Left lung (tissue), 10 donors: ENCODE data around the gene COQ8A. TPM values are rescaled to one million over a fixed set of nuclear protein-coding genes. Genes with fewer than 3 reads are reported as not detected.

Source experiments
- ATAC-seq: fragments of 200-7000 bp; cut with Tn5 transposase; one replicate; pipeline ENCODE4 v1.9.1; 2020; ENCODE audit warnings: moderate library complexity
- DNase-seq, 4 donors: peaks; one replicate each; pipeline ENCODE4 v3.0.0-alpha.2; 2013 to 2020
- H3K27ac ChIP-seq, 2 donors: fragments of 200-600 bp; sonication (generic) in 1 of 2; one replicate each; pipeline versions ENCODE4 v1.5.0 to v1.8.0; 2020 to 2021
- H3K27me3 ChIP-seq, 2 donors: fragments of 200-600 bp; sonication (generic) in 1 of 2; one replicate each; pipeline versions ENCODE4 v1.5.0 to v1.8.0; 2020 to 2021
- H3K36me3 ChIP-seq, 2 donors: fragments of 200-600 bp; sonication (generic) in 1 of 2; one replicate each; pipeline versions ENCODE4 v1.5.0 to v1.8.0; 2020 to 2021
- H3K4me1 ChIP-seq, 2 donors: fragments of 200-600 bp; one replicate each; pipeline ENCODE4 v1.8.0; 2021
- H3K4me3 ChIP-seq, 2 donors: fragments of 200-600 bp; sonication (generic) in 1 of 2; one replicate each; pipeline versions ENCODE4 v1.5.0 to v1.8.0; 2020 to 2021; ENCODE audit warnings: mild to moderate bottlenecking in 1 of 2
- H3K9me3 ChIP-seq, 2 donors: fragments of 200-600 bp; sonication (generic) in 1 of 2; one replicate each; pipeline versions ENCODE4 v1.5.0 to v1.8.0; 2020 to 2021
- intact Hi-C, 2 donors: fragments of 100-400 bp; cut with DNase I; formaldehyde crosslinking; loops; one replicate each; pipeline versions ENCODE4 v1.11.2 to v1.14.2; 2022
- polyA plus RNA-seq, 6 donors: library from polyadenylated mRNA; unstranded; fragments of 120-200 nt; gene quantifications; one replicate each; pipeline ENCODE4 v1.2.1, GENCODE V29; 2013; ENCODE audit not compliant: insufficient read length in 6 of 6
- total RNA-seq, 2 donors: library from RNA; stranded (reverse); fragmentation: NEBNext Ultra II Directional; extraction: Animal tissue kit (Norgen Biotek cat#: 25700); gene quantifications; one replicate each; pipeline ENCODE4 v1.2.1, GENCODE V29; 2021
- TF ChIP-seq, protein P1 (sequence below), 2 donors: fragments of 200-600 bp; sonication (generic) in 1 of 2; IDR thresholded peaks; one replicate each; pipeline versions ENCODE4 v1.5.0 to v1.8.0; 2021; ENCODE audit warnings: antibody characterized with exemption in 2 of 2
- donor health status: DM: no; HTN: yes; CAD: no.
- donor health status: DM: no; HTN: no; CAD: no.

The COQ8A gene
- total and polyA plus RNA-seq, 8 donors, result 14.5 to 41.5 (median 32.2) TPM

DNA sequence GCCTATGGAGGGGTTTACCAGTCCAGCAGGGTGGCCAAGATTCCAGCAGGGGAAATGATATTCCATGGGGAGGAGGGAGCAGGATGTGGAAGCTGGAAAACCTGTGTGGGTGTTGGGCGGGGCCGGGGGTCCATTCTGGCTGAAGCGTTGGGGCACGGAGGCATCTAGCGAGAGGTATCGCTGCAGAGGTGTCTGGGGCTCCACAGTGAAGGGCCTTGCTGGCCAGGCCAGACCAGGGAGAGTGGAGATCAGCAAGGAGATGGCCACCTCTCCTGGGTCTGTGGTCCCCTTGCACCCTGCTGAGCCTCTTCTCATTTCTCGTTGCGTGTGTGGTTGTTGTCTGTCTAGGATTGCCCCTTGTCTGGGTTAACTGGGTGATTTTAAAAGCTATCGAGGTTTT lies 6.2 kb downstream of the COQ8A start:
- DNase-seq, result peak in 1 of 4 donors; percentile 70
- Histone ChIP-seq H3K9me3 (no peaks in the 10 kb centered on the region), H3K27ac (no peak overlapping the region), H3K4me1 (peaks cover 6 to 23% of the 10 kb centered on the region in 2 donors), H3K27me3 (no peaks in the 10 kb centered on the region), H3K36me3 (no peaks in the 10 kb centered on the region), H3K4me3 (no peak overlapping the region)
- intact Hi-C loops, result no loop called here
- TF ChIP-seq, protein P1, sequence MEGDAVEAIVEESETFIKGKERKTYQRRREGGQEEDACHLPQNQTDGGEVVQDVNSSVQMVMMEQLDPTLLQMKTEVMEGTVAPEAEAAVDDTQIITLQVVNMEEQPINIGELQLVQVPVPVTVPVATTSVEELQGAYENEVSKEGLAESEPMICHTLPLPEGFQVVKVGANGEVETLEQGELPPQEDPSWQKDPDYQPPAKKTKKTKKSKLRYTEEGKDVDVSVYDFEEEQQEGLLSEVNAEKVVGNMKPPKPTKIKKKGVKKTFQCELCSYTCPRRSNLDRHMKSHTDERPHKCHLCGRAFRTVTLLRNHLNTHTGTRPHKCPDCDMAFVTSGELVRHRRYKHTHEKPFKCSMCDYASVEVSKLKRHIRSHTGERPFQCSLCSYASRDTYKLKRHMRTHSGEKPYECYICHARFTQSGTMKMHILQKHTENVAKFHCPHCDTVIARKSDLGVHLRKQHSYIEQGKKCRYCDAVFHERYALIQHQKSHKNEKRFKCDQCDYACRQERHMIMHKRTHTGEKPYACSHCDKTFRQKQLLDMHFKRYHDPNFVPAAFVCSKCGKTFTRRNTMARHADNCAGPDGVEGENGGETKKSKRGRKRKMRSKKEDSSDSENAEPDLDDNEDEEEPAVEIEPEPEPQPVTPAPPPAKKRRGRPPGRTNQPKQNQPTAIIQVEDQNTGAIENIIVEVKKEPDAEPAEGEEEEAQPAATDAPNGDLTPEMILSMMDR (IDR thresholded peaks at IDR 0.05), result no peak
- ATAC-seq, result no peak

DNA sequence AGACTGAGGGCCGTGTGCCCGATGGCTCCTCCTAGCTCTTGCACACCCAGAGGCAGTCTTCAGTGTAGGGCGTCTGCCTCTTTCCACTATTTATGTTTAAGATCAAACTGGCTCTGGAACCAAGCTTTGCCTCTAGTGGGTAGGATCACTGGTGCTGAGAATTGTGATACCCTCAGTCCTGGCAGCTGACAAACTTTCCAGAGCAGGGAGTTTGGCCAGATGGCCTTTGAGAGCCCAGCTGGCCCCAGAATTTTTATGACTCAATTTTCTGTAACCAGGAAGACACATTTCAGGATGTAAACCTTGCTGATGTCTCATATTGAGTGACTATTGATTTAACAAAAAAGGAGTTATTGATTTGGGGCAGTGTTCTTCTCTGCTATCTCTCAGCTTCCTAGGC lies 6.7 kb downstream of the COQ8A start:
- TF ChIP-seq, protein P1 (IDR thresholded peaks at IDR 0.05), result no peak
- Histone ChIP-seq H3K36me3 (no peaks in the 10 kb centered on the region), H3K27me3 (no peaks in the 10 kb centered on the region), H3K9me3 (no peaks in the 10 kb centered on the region), H3K4me3 (no peak overlapping the region), H3K4me1 (peaks cover 6 to 19% of the 10 kb centered on the region in 2 donors), H3K27ac (no peak overlapping the region)
- DNase-seq (no peak), ATAC-seq (no peak)
- intact Hi-C loops, result no loop called here

DNA sequence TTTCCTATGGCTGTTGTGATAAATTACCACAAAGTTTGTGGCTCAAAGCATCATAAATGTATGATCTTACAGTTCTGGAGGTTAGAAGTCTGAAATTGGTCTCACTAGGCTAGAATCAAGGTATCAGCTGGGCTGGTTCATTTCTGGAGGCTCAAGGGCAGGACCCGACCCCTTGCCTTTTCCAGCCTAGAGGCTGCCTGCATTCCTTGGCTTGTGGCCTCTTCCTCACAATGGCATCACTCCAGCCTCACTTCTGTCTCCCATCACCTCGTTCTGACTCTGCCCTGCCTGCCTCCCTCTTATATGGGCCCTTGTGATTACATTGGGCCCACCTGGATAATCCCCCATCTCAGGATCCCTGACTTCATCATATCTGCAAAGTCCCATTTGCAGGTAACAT lies 8.0 kb downstream of the COQ8A start:
- no peaks in the 10 kb centered on the region for H3K27me3 ChIP-seq
- no peaks in the 10 kb centered on the region for H3K36me3 ChIP-seq
- DNase-seq, result no peak
- no peak for ATAC-seq
- no peak overlapping the region for H3K27ac ChIP-seq
- intact Hi-C loops, result no loop called here
- peaks cover 6 to 14% of the 10 kb centered on the region in 2 donors for H3K4me1 ChIP-seq
- no peak overlapping the region for H3K4me3 ChIP-seq
- H3K9me3 ChIP-seq, result no peaks in the 10 kb centered on the region
- TF ChIP-seq, protein P1 (IDR thresholded peaks at IDR 0.05), result no peak

DNA sequence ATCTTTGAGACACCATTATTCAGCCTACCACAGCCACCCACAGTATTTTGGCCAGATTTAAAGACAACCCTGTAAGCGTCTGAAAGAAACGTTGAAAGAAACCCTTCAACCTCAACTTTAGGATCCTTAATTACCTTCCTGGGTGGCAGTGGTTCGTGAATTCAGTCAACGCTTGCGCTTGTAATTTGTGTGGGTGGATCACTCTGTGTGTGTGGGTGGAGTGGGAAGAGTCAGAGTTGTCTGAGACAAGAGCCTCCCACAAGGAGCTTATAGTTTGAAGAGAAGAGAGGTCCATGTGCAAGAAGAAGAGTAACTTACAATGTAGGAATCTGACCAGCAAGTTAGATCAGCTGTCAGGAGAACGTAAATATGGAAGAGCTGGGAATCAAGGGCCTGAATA lies 8.4 kb downstream of the COQ8A start:
- Histone ChIP-seq H3K27ac (no peak overlapping the region), H3K27me3 (no peaks in the 10 kb centered on the region), H3K9me3 (no peaks in the 10 kb centered on the region), H3K4me1 (peaks cover 6 to 10% of the 10 kb centered on the region in 2 donors), H3K4me3 (no peak overlapping the region), H3K36me3 (no peaks in the 10 kb centered on the region)
- intact Hi-C loops, result no loop called here
- TF ChIP-seq, protein P1 (IDR thresholded peaks at IDR 0.05), result no peak
- no peak for ATAC-seq
- DNase-seq, result no peak

DNA sequence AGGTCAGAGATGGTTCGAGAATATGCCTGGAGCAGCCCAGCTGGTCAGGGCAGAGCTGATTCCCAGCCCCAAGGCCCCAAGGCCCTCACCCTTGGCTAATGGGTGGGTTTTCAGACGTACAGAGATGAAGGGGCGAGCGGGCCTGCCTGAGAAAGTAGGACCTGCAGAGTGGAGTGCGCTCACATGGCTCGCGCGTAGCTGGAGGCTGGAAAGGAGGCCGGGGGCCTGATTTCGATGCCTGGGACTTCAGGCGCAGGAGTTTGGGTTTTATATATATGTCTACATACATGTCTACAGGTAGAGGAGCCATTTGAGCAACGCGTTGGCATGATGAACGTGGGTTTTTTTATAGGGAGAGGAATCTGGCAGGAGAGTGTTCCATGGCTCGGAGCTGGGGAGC lies 8.9 kb downstream of the COQ8A start:
- Histone ChIP-seq H3K4me3 (no peak overlapping the region), H3K36me3 (no peaks in the 10 kb centered on the region), H3K27me3 (no peaks in the 10 kb centered on the region), H3K9me3 (no peaks in the 10 kb centered on the region), H3K27ac (no peak overlapping the region), H3K4me1 (peaks cover 6% of the 10 kb centered on the region in 2 donors)
- TF ChIP-seq, protein P1 (IDR thresholded peaks at IDR 0.05), result no peak
- no peak for ATAC-seq
- DNase-seq, result no peak
- intact Hi-C loops, result no loop called here
